ENCODE measurements around the gene NPM3. TPM values are rescaled to one million over a fixed set of nuclear protein-coding genes. Genes with fewer than 3 reads are reported as not detected.

The NPM3 gene
- total RNA-seq, 1 donor from 2014 or later = 158 TPM

GRCh38 chr10:101785801-101786200 is 2.6 kb upstream of the NPM3 start:
- H3K4me3 ChIP-seq (ENCODE audit: low read depth, low read length) = no peak overlapping the region
- H3K36me3 ChIP-seq (ENCODE audit: control insufficient read depth, insufficient read depth, low read length) = peaks cover 17% of the 10 kb centered on the region
- FAIRE-seq (no peak), DNase-seq (ENCODE audit: low read depth) (no peak)
- no peaks in the 10 kb centered on the region for H3K27me3 ChIP-seq (ENCODE audit: control insufficient read depth, insufficient read depth, low read length)
- TF ChIP-seq CTCF (IDR thresholded peaks at IDR 0.05; ENCODE audit: insufficient read depth, low read length, severe bottlenecking) = no peak

GRCh38 chr10:101784558-101784957 is 1.3 kb upstream of the NPM3 start:
- FAIRE-seq = no peak
- H3K36me3 ChIP-seq (ENCODE audit: control insufficient read depth, insufficient read depth, low read length) = peaks cover 15% of the 10 kb centered on the region

GRCh38 chr10:101783736-101784118 is 481 bp upstream of the NPM3 start:
- H3K27me3 ChIP-seq (ENCODE audit: control insufficient read depth, insufficient read depth, low read length) = no peaks in the 10 kb centered on the region
- no peak for TF ChIP-seq CTCF (IDR thresholded peaks at IDR 0.05; ENCODE audit: insufficient read depth, low read length, severe bottlenecking)
- FAIRE-seq (no peak), DNase-seq (ENCODE audit: low read depth) (peak; percentile 25)
- peaks cover 15% of the 10 kb centered on the region for H3K36me3 ChIP-seq (ENCODE audit: control insufficient read depth, insufficient read depth, low read length)
- H3K4me3 ChIP-seq (ENCODE audit: low read depth, low read length) = peak overlapping the region; percentile 95

More at GRCh38 chr10:101784558-101784957, 1.3 kb upstream of the NPM3 start:
- no peak overlapping the region for H3K4me3 ChIP-seq (ENCODE audit: low read depth, low read length)
- no peaks in the 10 kb centered on the region for H3K27me3 ChIP-seq (ENCODE audit: control insufficient read depth, insufficient read depth, low read length)
- TF ChIP-seq CTCF (IDR thresholded peaks at IDR 0.05; ENCODE audit: insufficient read depth, low read length, severe bottlenecking) = no peak
- no peak for DNase-seq (ENCODE audit: low read depth)

GRCh38 chr10:101781984-101782810 is 1.0 kb downstream of the NPM3 start:
- FAIRE-seq = no peak
- no peak for TF ChIP-seq CTCF (IDR thresholded peaks at IDR 0.05; ENCODE audit: insufficient read depth, low read length, severe bottlenecking)
- Histone ChIP-seq H3K27me3 (ENCODE audit: control insufficient read depth, insufficient read depth, low read length) (peaks cover 2% of the 10 kb centered on the region), H3K4me3 (ENCODE audit: low read depth, low read length) (peak overlapping the region; percentile 95), H3K36me3 (ENCODE audit: control insufficient read depth, insufficient read depth, low read length) (peaks cover 14% of the 10 kb centered on the region)
- no peak for DNase-seq (ENCODE audit: low read depth)

- peaks cover 12% of the 10 kb centered on the region for H3K36me3 ChIP-seq (ENCODE audit: control insufficient read depth, insufficient read depth, low read length)
- TF ChIP-seq CTCF (IDR thresholded peaks at IDR 0.05; ENCODE audit: insufficient read depth, low read length, severe bottlenecking) = no peak
- no peak overlapping the region for H3K4me3 ChIP-seq (ENCODE audit: low read depth, low read length)
- peaks cover 5% of the 10 kb centered on the region for H3K27me3 ChIP-seq (ENCODE audit: control insufficient read depth, insufficient read depth, low read length)
- no peak for FAIRE-seq
- DNase-seq (ENCODE audit: low read depth) = no peak
These were observed 1.6 kb downstream of the NPM3 start for GRCh38 chr10:101781655-101781983.

Data from bronchial epithelial cell (primary cell).